ENCODE data around the gene RBMS1.

RBMS1 gene

DNA sequence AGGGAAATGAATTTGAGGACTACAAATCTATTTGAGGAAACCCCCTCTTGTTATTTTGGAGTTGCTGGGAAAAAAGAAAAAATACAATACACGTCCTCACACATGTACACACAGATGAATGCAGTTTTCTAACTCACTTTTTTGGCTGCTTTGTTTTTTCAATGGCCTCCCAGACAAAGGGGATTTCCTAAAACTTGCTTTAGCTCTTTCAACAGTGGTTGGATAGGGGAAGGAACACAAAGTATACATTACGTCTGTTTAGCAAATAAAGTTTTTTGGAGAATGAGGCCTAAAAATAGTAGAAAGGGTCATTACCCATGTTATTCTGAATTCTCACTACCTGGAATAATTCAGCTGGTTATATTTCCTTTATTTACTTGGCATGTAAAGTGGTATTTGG, 168.2 kb downstream of the RBMS1 start:
- DNase-seq: no peak

DNA sequence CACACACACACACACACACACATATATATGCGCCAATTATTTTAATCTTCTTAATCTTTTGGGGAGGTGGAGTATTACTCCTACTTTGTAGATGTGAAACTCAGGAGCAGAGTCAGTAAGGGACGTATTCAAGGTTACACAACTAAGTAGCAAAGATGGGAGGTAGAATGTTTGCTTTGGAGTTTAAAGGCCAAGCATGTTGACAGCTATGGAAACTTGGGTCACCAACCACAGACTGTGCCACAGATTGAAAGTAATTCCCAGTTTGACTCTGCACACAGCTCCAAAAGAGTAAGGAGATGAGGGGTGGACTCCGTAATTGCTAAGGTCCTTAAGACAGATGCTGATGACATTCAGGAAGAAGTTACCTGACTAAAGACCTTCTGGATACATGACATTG, 168.7 kb downstream of the RBMS1 start:
- no peak for DNase-seq

DNA sequence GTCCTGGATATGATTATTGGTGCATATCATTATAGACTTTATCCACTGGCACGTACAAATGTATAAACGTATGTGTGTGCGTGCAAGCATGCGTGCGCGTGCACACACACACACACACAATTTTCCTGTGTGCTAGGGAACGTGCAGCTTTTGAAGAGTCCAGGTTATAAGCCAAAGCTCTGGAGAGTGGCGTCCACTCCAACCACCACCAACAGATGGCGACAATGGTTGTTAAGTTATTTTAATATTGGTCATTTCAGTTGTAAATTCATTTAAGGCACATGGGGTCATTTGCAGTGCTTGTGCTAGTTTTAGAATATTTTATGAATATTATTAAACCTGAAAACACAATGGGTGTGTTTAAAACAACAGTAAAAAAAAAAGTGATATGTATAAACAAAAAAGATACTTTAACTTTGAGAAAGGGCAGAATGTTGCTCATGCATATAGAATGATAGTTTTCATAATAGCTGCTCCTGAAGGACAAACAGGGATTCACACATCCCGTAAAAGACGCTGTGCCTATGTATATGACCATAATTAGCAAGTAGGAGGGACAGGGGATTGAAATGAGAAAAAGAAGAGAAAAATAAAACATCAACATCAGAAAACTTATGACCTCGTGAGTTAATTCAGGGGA, 169.3 kb downstream of the RBMS1 start:
- DNase-seq: no peak

DNA sequence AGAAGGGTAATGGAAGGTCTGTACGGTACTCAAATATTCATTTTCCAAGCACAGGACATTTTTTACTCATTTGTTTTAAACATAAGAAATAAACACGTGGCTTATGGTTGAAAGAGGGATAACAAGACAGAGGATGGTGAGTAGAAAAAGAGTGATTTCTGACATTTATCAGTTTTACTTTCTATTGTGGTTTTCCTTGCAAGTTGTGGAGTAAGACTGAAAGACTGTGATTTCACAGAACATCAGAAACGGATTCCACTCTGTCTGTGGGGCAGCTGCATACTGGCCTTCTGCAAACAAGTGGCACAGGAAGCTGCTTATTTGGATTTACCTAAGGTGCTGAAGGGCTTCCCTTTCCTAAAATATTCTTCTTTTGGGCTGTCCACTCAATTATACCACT, 171.3 kb downstream of the RBMS1 start:
- DNase-seq: no peak

DNA sequence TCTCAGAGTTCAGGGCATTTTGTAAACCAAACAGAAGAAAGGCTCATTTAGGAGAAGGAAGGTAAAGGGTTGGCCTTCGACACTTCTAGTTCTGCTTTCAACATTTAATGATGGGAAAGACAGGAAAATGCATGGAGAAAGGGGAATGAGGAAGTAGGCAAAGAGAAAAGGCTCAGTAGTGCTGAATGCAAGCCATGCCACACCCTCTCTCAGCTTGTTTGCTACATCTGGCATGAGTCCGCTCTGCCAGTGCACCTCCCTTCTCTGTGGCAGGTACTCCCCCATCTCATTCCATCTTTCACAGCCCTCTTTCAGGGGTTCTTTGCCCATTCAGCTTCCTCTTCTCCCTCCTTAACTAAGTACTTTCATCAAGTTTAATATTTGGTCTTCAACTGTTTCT, 172.6 kb downstream of the RBMS1 start:
- no peak for DNase-seq

DNA sequence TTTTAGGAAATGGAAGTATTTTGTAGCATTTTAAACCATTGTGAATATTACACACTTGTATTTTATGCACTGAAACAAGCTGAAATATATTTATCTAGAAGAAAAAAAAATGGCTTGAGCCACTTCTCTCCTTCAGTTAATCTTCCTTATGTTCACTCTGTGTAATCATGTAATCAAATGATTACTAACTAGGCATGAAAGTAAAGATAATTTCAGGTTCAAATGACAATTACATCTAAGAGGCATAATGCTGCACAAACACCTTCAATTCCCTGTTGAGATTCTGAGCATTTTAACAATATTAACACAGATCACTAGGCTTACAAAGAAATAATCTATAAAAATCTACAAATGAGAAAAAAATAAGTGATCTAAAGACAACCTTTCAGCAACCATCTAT, 173.9 kb downstream of the RBMS1 start:
- no peak for DNase-seq

DNA sequence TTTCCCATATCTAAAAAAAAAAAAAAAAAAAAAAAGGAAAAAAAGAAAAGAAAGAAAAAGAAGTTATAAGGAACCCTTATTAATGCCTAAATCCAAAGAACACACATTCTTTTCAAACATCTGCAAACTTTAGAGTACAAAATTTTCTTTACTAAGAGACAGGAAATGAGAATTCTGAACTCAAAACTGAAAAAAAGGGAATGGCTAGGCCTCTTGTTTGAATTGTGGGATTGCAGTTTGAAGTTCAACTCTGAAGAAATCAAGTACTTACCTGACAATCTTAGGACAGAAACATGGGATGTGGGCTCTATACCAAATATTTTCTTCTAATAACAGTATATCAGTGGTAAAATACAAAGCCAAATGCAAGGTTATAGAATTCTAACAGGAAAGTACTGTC, 175.4 kb downstream of the RBMS1 start:
- no peak for DNase-seq

DNA sequence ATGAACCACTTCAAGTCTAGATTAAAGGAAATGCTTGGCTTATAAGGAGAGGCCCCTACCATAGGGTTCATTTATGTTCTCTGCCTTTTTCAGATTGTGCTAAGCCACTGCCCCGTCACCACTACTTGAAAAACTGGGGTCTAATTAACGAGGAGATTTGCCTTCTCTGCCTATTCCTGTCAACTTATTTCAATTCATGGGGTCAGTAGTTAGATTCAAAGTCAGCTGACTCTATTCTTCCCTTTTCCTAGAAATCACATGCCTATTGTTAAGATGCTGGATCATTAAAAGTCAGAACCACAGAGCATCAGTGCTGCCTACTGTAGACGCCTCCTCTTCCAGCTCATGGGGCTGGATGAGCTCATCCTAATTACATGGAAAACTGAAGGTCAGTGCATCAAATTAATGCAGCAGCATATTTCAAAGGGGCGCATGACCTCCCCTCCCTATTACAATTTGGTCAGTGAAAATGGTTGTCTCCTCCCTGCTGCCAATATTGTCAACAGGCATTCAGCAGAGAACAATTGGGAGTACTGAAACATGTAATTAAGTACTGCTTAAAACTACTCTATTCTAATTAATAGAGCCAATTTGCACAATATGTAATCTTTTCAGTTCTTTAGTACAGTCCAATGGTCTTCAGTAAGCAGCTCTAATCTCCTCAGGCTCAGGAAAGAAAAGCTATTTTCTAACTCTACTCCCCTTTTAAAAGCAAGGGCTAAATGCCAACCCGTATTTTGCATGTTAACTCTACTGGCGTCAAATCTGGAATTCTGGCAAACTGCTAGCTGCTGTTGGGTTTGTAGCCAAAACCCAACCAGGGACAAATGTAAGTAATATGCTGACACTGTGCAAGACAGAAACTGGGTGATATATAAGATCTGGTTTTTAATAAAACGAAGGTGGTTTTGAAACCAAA, 176.2 kb downstream of the RBMS1 start:
- DNase-seq: no peak

DNA sequence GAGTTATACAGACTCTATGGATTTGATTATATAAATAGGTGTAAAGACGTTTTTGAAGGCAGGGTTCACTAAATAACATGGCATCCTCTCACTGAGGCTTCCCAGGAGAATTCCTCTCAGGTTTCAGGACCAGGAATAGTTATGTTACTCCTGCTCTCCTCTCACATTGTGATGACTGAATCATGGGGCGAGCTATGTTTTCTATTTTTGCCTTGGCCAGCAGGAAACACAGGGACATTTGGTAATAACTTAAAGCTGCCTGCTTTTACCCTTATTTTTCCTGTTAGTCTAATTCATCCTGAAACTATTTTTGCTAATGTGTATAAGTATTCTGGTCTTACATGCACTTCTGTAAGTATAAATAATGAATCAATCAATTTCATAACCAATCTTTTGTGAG, 178.3 kb downstream of the RBMS1 start:
- DNase-seq: no peak

DNA sequence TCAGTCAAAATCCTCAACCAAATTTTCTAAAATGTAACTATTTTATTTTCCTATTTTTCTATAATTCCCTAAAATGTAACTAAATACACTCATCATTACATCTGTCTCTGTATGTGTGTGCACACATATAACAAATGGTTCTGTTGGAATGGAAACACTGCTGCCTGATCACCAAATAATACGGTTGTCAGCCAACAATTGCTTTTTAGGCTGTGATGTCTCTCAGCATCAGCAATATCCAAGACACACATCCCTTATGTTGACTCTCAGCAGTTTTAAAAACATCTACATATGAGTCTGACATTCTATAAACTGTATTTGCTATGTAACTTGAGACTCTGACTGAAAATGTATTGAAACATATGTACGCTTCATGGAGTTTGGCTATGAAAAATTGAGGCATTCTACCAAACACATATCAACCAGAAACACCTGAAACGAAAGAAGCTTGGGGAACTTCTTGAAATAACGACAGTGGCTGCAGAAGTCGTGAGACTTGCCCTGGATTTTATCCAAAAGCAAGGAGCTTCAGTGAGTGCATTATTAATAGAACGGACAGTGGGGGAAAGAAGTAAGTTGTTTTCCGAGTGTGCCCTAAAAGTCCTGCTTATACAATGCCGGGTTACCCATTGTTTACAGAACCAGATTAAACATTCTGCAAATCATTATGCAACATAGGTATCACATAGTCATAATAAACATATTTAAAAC, 183.3 kb downstream of the RBMS1 start:
- DNase-seq: no peak

DNA sequence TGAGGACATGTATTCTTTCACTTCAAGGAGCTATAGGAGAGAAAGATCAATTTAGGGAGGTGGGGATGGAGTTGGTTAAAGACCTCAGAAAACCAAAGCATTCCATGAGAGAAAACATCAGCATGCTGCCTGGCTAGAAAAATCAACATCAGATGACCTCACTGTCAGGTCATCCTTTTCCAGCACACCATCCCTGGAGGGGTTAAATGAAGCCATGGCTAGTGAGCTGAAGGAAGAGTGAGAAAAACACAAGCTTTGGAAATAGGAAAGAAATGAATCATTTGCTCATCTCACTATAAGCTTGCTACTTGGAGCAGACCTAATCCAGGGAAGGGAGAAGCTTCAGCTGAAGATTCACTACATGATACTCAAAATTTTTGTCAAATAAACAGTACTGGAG, 184.0 kb downstream of the RBMS1 start:
- no peak for DNase-seq

DNA sequence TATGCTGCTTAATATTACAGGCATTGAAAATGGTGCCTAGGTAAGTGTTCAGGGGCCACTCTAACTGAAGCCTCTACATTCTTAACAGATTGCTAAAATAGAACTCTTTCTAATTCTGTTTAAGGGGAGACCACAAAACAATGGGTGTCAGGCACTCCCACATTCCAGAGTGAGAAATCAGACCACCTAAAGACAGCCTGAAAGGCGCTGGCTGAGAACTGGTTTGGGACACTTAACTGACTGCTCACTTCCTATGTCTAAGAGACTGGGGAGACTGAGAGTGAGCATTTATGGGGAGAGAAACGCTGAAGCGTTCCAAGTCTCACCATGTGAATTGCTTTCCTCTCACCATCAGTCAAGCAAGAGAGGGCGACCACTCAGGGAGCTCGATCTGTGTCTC, 184.7 kb downstream of the RBMS1 start:
- no peak for DNase-seq

DNA sequence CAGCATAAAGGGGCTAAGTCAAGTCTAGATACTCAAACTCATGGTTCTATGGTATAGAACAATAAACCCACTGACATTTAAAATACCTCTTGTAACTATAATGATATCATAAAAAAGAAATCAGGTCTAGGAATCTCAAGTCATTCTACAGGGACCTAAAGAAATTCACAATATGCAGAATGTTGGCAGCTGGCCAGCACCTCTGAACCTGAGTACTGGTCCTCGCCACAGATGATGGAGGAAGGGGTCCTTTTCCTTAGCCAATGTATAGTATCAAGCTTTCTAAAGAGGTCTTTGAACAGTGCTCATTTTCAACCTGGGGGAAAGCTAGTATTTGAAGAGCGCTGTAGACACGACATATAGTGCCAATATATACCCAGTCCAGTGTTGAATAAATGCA, 185.1 kb downstream of the RBMS1 start:
- DNase-seq: no peak

DNA sequence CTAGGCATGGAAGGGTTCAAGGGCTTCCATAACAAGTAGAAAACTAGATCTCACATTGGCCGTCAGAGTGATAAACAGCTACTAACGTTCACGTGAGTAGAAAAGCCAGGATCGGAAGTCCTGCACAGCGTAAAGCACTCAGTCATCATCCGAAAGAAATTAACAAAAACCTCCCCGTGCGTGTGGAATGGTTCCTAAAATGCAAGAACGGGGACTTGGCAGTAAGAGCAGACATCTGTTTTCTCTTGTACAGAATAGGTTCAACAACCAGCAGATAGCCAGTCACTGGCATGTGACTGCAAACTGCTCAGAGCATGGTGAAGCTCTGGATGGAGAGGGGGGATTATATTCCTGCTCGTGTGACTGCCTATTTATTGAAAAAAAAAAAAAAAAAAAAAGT, 186.6 kb downstream of the RBMS1 start:
- no peak for DNase-seq

DNA sequence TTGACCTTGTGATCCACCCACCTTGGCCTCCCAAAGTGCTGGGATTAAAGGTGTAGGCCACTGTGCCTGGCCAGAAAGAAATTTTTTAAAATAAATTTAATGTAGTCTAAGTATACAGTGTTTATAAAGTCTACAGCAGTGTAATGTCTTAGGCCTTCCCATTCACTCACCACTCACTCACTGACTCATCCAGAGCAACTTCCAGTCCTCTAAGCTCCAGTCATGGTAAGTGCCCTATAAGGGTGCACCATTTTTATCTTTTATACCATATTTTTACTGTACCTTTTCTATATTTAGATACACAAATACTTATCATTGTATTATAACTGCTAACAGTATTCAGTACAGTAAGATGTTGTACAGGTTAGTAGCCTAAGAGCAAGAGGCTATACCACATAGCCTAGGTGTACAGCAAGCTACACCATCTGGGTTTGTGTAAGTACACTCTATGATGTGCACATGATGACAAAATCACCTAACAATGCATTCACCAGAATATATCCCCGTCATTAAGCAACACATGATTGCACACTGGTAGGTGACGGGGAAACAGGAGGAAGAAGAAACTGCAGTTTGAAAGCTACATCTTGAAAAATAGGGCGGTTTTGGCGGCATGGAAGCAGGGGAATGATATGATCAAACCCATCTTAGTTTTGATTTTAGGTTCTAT, 188.4 kb downstream of the RBMS1 start:
- DNase-seq: no peak

DNA sequence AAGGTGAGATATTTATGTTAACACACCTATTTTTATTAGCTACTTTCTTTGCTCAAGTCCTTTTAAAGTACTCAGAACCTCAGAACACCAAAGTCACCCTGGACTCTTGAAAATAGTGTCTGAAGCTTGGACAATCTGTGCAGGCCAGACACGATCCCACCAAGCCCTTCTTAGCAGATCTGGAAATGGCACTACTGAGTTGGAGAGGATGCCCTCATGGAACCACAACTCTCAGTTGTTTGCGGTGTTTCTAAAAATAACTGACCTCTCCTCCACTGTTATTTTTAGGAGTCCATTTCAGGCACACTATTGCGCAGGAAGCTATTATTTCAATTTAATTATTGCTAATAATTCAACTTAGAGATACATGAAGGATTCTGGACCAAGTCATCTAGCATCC, 190.1 kb downstream of the RBMS1 start:
- DNase-seq: no peak

DNA sequence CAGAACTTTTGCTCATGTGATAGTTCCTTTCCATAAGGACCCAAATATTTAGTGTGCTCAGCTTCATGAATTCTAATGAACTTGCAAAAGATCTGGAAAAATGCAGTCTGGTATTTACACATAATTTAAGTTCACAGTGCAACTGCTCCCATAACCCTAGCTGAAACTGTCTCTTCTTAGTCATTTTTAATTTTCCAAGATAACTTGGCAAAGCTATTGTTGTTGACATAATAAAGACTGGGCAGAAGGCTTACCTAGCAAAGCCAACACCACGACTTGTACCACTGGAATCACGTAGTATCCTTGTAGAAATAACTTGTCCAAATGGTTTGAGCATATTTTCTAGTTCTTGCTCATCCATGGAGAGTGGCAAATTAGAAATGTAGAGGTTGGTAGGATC, 190.5 kb downstream of the RBMS1 start:
- no peak for DNase-seq

DNA sequence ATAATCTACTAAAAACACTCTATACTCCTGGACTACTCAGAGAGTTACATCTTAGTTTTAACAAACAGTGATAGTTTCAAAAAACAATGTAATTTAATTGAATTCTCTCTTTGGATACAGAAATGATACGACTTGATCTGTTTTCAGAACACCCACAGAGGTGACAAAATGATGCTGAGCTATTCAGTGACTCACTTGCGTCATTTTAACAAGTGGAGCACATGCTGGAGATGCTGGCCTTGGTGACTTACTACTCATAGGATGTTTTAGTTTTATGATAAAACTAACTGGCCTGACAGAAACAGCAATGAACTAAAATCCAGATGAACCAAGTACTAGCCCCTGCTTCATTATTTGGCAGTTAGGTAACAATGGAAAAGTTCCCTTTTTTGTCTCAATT, 192.2 kb downstream of the RBMS1 start:
- no peak for DNase-seq

DNA sequence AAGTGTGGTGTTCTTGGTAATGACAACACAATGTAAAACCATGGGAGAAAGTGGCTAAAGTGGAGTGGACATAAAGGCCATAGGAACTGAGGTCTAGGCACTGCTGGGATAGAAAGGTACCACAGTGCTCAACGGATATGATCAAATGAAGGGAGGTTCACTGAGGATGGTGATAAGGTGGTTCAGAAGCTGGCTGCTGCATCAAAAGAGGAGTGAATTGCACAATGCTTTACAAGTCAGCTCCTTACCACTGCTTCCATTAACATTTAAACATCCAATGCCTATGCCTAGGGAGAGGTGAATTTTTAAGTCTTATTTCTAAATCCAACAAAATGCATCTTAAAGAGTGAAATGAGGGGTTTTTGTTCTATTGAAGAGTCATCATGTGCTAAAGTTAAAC, 193.4 kb downstream of the RBMS1 start:
- no peak for DNase-seq

DNA sequence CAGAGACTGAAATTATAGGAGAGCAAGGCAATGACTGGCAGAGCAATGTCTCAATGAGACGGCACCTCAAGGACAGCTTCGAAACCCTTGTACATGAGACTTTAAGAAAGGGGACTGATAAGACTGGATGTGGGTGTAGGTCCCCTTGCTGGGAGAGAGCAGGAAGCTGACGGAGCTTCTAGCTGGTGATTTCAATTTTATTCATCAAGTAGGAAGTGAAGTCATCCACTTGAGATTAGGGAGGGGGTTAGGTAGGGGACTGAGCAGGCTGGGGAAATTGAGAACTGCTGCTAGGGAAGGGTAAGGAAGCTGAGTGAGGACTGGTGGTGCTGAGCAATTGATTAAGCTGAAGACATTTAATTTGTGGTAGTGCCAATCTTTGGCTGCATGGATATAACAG, 194.1 kb downstream of the RBMS1 start:
- no peak for DNase-seq

DNA sequence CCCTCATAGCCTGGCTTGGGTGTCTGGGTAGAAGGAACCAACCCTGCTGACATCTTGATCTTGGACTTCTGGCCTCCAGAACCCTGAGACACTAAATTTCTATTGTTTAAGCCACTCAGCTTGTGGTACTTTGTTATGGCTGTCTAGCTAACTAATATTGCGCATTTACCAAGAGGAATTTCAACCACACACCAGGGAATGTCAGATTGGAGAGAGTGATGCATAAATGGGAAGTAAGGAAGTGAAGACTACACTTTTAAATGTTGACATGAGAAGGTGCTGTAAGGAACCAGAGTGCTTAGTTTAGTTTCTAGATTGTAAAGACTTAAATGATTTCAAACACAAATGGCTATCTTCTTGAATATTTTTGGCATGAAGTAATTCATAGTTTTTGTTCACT, 194.6 kb downstream of the RBMS1 start:
- no peak for DNase-seq

DNA sequence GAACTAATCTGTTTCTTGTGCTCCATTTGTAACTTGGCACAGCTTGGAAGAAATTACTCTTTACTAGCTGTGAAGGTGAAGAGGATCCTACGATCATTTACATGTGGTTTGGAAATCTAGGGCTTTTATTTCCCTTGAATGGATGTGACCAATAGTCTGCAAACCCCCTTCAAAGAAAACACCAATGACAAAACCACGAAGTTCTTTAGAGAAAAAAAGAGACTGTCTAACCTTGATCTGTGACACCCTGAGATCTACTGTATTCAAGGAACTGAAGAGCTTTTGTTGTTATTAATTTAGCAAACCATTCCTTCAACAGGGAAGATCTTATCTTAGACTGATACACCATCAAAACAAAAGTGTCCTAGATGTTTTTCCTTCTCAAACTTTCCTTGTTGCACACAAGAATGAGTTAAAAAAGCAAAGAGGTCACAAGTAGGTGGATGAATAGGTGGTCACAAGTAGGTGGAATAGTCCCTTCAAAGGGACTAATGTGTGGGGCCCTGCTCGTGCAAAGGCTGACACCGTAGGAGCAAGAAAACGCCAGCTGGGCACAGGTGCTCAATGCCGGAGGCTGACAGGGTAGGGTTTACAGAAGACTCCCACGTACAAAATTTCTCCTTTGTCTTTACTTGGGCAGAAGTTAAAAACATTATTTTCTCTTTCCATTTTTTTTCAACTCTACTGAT, 197.9 kb downstream of the RBMS1 start:
- no peak for DNase-seq

DNA sequence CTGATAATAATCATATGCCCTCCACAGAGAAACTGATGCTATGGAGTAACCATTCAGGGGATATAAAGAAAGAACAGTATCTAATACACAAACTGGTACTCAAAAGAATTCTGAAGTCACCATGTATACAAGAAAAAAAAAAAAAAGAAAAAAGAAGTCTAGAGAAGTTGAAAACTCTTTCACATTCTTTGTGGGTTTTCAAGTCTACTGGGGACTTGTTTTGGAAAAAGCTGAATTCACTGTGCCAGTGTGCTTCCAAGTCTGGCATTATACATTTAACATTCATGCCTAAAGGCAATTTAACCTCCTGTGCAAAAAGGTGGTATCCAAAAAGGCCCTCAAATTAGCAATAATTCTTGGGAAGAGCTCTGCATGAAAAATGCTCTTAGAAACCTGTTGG, 198.7 kb downstream of the RBMS1 start:
- no peak for DNase-seq

All from cerebellar nuclear complex (tissue), 1 donor.